Astrocyte (in vitro differentiated cells and primary cell): ENCODE results near the gene ETS1.

Source experiments
- EZH2 ChIP-seq: IDR thresholded peaks from 2 replicates; pipeline ENCODE4 v1.6.1; 2012; ENCODE audit warnings: mild to moderate bottlenecking, low read length, inconsistent platforms; ENCODE audit not compliant: insufficient read depth
- TF ChIP-seq, protein P1 (sequence below): IDR thresholded peaks from 2 replicates; pipeline ENCODE4 v1.5.1; 2011; ENCODE audit warnings: low read depth, mild to moderate bottlenecking, inconsistent platforms, low read length, moderate library complexity; ENCODE audit not compliant: insufficient read depth

GRCh38 chr11:128610721-128611617 lies 23.6 kb upstream of the ETS1 start:
- no peak for TF ChIP-seq EZH2
- TF ChIP-seq, protein P1, sequence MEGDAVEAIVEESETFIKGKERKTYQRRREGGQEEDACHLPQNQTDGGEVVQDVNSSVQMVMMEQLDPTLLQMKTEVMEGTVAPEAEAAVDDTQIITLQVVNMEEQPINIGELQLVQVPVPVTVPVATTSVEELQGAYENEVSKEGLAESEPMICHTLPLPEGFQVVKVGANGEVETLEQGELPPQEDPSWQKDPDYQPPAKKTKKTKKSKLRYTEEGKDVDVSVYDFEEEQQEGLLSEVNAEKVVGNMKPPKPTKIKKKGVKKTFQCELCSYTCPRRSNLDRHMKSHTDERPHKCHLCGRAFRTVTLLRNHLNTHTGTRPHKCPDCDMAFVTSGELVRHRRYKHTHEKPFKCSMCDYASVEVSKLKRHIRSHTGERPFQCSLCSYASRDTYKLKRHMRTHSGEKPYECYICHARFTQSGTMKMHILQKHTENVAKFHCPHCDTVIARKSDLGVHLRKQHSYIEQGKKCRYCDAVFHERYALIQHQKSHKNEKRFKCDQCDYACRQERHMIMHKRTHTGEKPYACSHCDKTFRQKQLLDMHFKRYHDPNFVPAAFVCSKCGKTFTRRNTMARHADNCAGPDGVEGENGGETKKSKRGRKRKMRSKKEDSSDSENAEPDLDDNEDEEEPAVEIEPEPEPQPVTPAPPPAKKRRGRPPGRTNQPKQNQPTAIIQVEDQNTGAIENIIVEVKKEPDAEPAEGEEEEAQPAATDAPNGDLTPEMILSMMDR, result no peak
